GM23338 (cell line): ENCODE measurements around the gene ERP27.

Experiments
- CREB1 ChIP-seq: fragments of 250-450 bp; sonication (Bioruptor Pico); IDR thresholded peaks from 2 replicates; pipeline ENCODE4 v1.5.0; 2020; ENCODE audit warnings: low read depth, mild to moderate bottlenecking, moderate library complexity
- CTCF ChIP-seq, 2 experiments: fragments of 200-600 bp in 1 of 2; sonication (generic) in 1 of 2; conservative IDR thresholded peaks; 2 replicates each; pipeline versions ENCODE4 v1.5.1 to v1.6.1; 2016 to 2017; ENCODE audit warnings: antibody characterized with exemption in 2 of 2, low read depth in 2 of 2, mild to moderate bottlenecking in 2 of 2, moderate library complexity in 1 of 2
- ETS1 ChIP-seq: IDR thresholded peaks from 2 replicates; pipeline ENCODE4 v1.6.1; 2016; ENCODE audit warnings: antibody characterized with exemption
- EZH2 ChIP-seq: fragments of 200-600 bp; sonication (generic); IDR thresholded peaks from one replicate; pipeline ENCODE4 v1.8.0; 2017; ENCODE audit warnings: antibody characterized with exemption, mild to moderate bottlenecking, low read depth; ENCODE audit not compliant: unreplicated experiment
- EZH2phosphoT487 ChIP-seq: fragments of 200-600 bp; sonication (generic); IDR thresholded peaks from one replicate; pipeline ENCODE4 v1.8.1; 2018; ENCODE audit warnings: antibody characterized with exemption; ENCODE audit not compliant: unreplicated experiment
- JUNB ChIP-seq: IDR thresholded peaks from one replicate; pipeline ENCODE4 v1.6.1; 2016; ENCODE audit warnings: antibody characterized with exemption; ENCODE audit not compliant: unreplicated experiment
- NANOG ChIP-seq: IDR thresholded peaks from 2 replicates; pipeline ENCODE4 v1.6.1; 2016; ENCODE audit warnings: antibody characterized with exemption, borderline replicate concordance
- POLR2AphosphoS5 ChIP-seq: IDR thresholded peaks from 2 replicates; pipeline ENCODE4 v1.6.1; 2016; ENCODE audit warnings: antibody characterized with exemption, low read depth
- REST ChIP-seq: IDR thresholded peaks from one replicate; pipeline ENCODE4 v1.6.1; 2018; ENCODE audit warnings: antibody characterized with exemption; ENCODE audit not compliant: unreplicated experiment
- STAT1 ChIP-seq: IDR thresholded peaks from one replicate; pipeline ENCODE4 v1.6.1; 2016; ENCODE audit warnings: antibody characterized with exemption; ENCODE audit not compliant: unreplicated experiment
- ZNF114 ChIP-seq: fragments of 250-450 bp; sonication (Bioruptor Pico); IDR thresholded peaks from 2 replicates; pipeline ENCODE4 v1.5.0; 2020; ENCODE audit warnings: mild to moderate bottlenecking, moderate library complexity
- ZNF331 ChIP-seq: fragments of 250-450 bp; sonication (Bioruptor Pico); IDR thresholded peaks from 2 replicates; pipeline ENCODE4 v1.5.0; 2020; ENCODE audit warnings: low read depth, mild to moderate bottlenecking, moderate library complexity
- ZNF462 ChIP-seq: fragments of 250-450 bp; sonication (Bioruptor Pico); IDR thresholded peaks from 2 replicates; pipeline ENCODE4 v1.5.0; 2020; ENCODE audit warnings: mild to moderate bottlenecking, moderate library complexity

- TF ChIP-seq CTCF (conservative IDR thresholded peaks at IDR 0.05; ENCODE audit: low read depth in 2 of 2) (no peak), EZH2 (no peak), POLR2AphosphoS5 (no peak), REST (no peak), JUNB (no peak), EZH2phosphoT487 (no peak), CREB1 (CRISPR knock-in tag) (no peak), ETS1 (no peak), STAT1 (no peak), NANOG (no peak), ZNF462 (no peak), ZNF114 (no peak), ZNF331 (CRISPR knock-in tag) (no peak)
Observed at GRCh38 chr12:14952299-14952921, 14.1 kb upstream of the ERP27 start.
